GM18502 (cell line): Measurements from ENCODE around the gene PDZRN3.

ENCODE experiments used
- ATAC-seq: cut with Tn5 transposase; IDR thresholded peaks from one replicate; pipeline ENCODE4 v1.9.1; 2021; ENCODE audit warnings: mild to moderate bottlenecking; ENCODE audit not compliant: unreplicated experiment, poor library complexity

PDZRN3 gene

GRCh38 chr3:73433079-73433478, 191.7 kb downstream of the PDZRN3 start:
- ATAC-seq = no peak

DNA sequence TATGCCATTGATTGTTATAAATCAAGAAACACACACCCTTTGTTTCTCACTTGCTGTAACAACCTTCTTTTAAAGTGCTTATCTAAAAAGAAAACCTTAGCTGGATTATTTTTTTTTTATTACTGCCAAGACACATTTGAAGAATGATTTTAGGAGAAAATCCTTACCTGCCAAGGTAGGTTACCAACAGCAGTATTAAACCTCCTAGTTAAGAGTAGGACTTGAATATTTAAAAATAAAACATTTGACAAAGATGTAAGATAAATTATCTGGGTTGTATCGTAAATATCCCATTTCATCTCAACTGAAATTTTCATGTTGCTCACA, 192.1 kb downstream of the PDZRN3 start:
- ATAC-seq = no peak

DNA sequence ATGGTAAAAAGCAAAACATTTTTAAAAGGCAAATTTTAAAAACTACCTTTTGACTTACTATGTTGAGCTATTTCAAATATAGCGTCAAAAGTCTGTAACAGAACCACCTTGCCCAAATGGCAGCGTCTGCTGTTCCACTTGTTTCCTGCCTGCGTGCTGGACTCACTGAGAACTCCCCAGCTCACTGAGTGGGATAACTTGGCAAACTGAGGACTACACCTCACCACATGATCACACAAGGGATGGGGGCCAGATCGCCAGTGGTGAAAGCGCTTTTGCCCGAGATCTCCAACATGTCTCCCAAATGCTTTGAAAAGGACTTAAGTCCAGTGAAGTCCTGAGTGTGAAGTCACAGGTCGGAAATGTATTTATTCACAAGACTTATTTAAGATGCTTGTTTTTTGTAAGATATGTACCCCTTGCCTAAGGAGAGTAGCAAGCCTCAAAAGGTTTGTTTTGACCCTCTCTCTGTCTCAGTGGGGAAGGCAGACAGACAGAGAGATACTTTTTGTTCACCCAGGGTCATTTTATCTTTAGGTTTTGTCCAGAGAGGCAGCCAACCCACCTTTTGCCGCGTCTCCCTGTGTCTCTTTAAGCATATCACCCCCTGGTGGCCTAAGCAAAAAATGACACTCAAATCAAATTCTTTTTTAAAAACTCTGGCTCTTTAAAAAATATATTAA, 192.6 kb downstream of the PDZRN3 start:
- ATAC-seq = no peak

- no peak for ATAC-seq
Measured at GRCh38 chr3:73431183-73431900, 193.4 kb downstream of the PDZRN3 start.

GRCh38 chr3:73427048-73427706, 197.6 kb downstream of the PDZRN3 start:
- ATAC-seq = no peak

GRCh38 chr3:73426606-73427005, 198.1 kb downstream of the PDZRN3 start:
- ATAC-seq = no peak

GRCh38 chr3:73423116-73423515, 201.6 kb downstream of the PDZRN3 start:
- no peak for ATAC-seq

GRCh38 chr3:73422571-73422970, 202.2 kb downstream of the PDZRN3 start:
- no peak for ATAC-seq

DNA sequence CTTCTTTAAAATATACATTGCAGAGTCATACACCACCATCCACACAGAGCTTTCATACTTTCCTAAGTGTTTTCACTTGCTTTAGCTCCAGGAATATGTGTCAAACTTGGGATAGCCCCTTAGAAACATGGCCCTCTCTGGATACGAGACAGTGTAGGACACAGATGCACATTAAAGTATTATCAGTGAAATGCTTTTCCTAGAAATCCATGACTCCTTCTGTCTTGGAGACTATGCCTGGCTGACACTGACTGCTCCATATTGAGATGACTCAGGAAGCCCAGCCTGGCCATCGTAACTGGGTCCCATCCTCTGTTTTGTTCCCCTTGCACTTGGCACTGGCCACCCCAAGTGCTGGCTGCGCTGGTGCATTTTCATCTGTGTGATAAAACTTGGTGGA, 204.8 kb downstream of the PDZRN3 start:
- ATAC-seq = no peak

DNA sequence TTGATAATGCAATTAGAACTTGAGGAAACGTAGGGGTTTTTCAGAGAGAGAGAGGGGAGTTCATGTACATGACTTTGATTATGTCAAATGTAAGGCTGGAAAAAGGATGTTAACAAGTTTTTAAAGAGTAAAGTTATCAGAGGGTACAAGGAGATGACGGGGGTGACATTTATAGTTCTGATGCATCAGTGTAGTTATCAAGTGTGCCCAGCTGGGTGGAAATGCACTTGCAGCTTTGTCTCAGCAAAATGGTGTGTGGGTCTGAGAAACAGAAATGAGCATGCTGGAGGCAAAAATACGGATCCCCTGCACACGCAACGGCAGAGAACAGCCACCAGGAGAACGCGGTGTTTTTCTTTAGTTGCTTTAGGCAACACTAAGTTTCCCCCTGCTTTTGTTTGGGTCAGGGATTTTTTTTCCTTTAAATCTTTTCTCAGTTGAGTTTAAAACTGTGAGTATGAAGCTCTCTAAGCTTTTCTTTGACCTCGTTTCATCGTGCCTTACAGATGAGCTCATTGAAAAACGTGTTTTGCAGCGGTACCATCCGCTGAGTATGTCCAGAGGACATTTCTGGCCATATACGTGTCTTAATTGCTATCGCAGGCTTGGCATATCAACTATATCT, 205.4 kb downstream of the PDZRN3 start:
- ATAC-seq = no peak

DNA sequence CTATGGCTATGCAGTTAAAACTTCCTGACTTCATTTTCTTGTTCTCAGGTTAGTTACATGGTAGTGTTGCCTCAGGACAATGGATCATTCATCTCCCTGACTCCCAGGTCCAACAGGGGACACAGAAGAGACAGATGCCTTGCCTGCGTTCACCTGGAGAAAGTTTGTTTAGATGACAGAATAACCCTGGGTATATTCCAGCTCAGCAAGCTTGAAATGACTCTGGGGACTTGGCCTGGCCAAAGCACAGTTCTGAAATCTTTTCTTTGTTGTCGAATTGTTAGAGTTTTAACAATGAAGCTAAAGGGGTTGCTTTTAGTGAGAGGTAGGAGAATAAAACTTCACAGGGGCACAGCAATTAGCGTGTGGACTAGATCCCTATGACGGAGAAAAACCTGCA, 206.1 kb downstream of the PDZRN3 start:
- no peak for ATAC-seq

GRCh38 chr3:73415118-73415517, 209.6 kb downstream of the PDZRN3 start:
- no peak for ATAC-seq

GRCh38 chr3:73413619-73414018, 211.1 kb downstream of the PDZRN3 start:
- no peak for ATAC-seq

DNA sequence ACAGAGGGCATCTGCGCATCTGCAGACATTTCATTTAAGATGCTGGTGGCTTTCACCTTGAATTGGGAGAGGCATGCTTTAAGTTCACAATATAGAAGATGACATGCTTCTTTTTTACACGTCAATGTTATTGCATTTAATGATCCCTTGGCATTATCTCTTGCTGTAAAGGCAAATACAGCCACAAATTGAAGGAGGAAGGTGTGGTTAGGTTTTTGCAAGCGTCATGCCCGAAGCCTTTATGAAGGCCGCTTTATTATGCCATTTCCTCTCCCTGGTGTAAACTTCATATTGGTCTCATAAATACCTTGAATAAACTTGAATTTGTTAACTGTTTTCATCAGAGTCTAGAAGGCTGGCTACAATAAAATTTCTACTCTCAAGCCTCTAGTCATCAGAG, 212.7 kb downstream of the PDZRN3 start:
- no peak for ATAC-seq

DNA sequence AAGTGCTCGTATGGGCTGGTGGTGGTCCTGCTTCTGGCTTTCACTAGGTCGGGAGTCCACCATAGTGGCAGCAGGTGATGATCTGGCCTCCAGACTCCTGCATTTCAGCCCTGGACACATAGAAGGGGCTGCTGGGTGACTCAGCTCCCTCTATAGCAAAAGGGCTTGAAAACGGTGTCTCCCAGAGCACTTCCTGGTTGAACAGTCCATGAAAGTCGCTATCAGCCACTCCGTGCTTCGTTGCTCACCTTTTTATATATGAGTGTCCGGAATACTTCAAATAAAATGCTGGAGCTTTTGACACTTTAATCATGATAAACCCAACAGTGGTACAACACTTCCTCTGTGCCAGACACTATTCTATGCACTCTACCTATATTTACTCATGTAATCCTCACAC, 213.2 kb downstream of the PDZRN3 start:
- no peak for ATAC-seq

DNA sequence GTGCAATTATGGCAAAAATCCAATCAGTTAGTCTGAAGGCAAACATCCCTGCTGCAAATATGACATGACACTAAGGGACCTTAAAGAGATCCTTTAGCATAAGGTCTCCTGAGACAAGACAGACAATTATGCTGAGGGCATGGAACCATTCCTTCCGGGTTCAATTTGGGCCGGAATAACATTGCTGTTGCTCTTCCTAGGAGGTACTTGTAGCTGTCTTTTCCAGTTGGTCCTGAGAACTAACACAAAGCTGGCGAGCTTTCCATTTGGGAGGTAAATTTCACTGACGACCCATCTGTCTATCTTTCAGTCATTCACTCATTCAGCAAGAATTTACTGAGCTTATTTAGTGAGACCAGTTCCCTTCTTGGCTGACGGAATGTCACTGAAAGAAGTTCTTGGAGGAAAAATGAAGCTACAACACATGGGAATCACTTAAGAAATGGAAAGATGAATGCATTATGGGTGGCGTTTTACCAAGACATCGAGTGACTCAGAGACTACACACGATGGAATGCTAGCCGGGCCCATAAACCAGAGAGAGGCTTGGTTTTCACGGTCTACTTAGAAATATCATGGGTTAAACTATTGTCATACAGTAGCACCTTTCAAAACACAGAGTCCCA, 215.5 kb downstream of the PDZRN3 start:
- no peak for ATAC-seq

DNA sequence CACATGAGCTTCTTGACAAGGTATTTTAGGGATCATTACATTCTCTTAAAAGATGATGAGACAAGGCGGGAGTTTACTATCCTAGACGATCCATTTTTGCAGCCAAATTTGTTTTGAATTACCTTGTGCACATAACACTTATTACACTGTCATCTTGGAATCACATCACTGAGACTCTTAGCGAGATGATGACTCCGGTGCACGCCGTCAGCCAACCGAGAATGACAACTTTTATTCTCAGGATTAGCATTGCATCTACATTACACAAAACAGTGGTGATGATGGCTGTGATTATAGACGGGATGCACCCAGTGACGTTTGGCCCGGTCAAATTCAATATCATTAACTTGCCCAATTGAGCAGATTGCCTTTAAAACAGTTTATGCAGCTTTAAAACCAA, 216.1 kb downstream of the PDZRN3 start:
- no peak for ATAC-seq

DNA sequence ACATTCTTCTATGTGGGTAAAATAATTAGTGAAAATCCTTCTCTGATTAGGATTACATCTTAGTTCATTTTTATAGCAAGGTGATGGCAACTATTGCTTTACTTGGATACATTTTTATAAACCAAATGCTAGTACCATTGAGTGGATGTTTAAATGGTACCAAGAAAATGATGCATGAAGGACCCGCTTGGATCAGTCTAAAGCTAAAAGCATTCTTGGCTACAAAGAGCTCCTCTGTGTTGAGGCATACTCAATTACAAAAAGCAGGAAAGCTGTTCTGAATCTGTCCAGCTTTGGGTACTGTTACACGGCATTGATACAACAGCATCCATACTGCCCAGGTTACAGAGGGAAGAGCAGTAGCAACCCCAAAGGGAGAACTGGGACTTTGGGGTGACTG, 217.2 kb downstream of the PDZRN3 start:
- no peak for ATAC-seq

DNA sequence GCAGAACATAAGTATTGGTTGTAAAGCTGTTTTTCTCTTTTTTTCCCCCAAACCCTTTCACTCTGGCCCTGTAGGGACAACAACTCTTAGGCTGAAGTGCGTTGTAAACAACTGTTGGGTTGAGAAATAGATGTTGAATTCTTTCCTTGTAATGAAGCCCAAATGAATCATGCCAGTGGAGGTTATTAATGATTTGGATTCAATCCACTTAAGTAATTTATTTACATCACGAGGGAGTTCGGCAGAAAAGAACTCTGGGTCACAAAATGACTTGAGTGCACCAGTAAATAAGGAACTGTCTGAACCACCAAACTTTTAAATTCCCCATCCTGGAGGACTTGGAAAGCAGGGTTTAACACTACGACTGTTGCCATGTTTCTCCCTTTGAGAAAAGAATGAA, 218.9 kb downstream of the PDZRN3 start:
- ATAC-seq = no peak

DNA sequence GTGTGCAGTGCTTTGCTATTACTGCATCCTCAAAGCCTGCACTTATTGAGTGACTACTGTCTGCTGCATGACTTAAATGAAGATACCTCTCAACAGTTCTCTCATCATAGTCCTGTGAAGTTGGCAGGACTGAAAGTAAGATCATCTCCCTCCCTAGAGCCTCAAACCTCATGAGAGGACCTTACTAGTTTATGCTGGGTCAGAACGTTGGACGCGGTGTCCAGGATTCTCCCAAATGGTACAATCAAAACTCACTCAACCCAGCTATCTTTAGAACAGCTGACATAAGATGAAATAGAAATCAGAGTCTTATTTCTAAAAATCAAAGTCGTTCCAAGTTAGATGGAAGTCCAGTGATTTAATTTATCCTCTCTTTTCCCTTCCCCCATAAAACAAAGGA, 219.7 kb downstream of the PDZRN3 start:
- ATAC-seq = no peak

GRCh38 chr3:73404435-73404834, 220.3 kb downstream of the PDZRN3 start:
- ATAC-seq = no peak
